Activated CD4-positive, CD25-positive, alpha-beta regulatory T cell (primary cell): Measurements from ENCODE around the gene RAP1GAP2.
"Not testable (repeated sequence)": the region's sequence is repeated elsewhere in the genome, so short reads cannot be mapped to it uniquely, and the experiment has no call there.

Experiments
- DNase-seq, 4 experiments: peaks; one replicate each; lab custom pipeline; 2025; lab: John Stamatoyannopoulos, UW

RAP1GAP2 gene

DNA sequence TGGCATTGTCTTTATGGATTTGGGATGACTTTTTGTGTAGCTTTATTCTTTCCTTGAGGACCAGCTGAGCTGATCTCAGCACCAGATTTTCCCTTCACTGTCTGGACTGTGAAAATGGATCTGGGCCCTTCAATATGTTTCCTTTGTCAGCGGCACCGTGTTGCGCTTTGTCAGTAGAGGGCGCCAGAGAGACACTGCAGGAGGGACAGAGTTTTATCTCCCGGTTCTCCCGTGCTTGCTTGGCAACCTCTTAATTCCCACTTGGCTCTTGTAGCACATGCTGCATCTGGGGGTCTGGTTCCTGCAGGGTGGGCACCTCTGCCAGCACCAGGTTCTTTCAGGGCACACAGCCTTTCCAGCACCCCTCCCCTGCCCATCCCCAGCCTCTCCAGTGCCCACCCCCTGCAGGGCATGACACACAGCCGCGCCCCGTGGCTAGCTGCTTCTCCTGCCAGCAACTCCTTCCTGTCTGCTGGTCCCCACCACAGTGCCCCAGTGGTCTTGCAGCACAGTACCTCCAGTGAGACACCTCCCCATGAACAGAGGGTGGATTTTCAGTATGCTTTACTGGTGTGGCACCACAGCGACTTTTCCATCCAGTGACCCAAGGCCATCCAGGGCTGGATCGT is 247.6 kb downstream of the RAP1GAP2 start:
- DNase-seq: no peak

DNA sequence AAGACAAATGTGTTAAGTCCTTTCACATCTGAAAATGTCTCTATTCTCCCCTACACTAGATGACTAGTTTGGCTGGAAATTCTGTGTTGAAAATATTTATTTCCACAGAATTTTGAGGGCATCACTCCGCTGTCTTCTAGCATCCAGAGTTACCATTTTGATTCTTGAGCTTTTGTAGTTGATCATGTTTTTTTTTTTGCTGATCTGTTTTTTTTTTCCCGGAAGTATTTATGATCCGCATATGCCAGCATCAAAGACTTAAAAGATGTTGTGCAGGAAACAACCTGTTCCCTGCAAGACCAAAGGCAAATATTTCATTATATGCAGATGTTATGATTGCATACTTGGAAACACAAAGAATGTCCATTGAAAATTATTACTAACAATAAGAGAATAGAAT is 250.5 kb downstream of the RAP1GAP2 start:
- DNase-seq: no peak

DNA sequence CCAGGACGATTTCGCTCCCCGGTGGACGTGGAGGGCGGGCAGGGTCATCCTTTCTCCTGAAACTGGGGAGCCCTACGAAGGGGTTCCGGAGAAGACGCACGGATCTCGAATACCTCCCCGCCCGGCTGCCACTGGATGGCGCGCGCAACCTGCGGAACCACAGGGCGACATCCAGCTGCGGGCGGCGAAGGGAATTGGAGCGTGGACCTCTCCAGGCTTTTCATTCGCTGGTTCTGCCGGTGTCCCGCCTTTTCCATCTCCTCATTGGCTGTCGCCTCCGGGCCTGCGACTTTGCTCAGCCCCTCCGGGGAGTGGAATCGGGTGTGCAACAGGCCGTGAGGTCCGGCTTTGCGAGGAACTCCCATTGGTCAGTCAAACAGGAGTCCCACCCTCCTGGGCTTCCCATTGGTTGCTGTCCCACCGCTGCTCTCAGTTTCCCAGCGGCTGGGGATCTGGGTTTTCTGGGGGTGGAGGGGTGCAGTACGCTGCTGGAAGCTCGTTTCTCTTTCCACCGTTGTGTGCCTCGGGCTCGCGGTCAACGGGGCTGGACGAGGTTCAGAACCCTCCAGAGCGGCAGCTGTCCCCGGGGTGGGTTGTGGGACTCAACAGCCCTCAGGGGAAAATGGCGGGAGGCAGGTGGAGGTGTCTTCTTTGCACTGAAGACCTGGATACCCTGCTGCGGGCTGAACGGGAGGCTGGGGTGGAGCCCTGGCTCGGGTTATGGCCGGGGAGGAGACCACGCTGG is 252.7 kb downstream of the RAP1GAP2 start:
- DNase-seq: peak; percentile 79 to 84 (median 83)

DNA sequence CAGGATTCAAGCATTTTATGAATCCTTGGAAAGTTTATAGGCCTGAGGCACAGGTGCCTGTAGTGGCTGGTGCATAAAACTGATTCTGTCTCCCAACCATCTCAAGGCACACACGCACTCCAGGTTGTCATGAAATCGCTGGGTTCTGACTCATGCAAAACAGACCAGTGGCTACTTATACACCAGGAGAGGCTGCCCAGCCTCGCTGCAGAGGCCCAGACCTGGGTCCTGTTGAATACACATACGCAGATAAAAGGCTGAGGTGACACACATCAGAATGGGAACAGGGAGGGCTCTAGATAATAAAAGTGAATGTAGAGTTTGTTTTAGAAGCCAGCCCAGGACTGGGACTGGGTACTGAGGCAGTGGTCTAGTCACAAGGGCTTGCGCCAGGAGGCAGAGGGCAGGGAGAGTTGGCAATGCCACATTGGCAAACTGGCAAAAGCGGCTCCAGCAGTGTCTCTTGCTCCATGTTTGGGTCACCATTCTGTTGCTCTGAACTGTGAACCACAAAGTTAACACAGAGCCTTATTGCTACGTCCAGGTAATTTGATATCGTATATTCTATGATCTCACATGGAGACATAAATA is 253.6 kb downstream of the RAP1GAP2 start:
- no peak for DNase-seq

DNA sequence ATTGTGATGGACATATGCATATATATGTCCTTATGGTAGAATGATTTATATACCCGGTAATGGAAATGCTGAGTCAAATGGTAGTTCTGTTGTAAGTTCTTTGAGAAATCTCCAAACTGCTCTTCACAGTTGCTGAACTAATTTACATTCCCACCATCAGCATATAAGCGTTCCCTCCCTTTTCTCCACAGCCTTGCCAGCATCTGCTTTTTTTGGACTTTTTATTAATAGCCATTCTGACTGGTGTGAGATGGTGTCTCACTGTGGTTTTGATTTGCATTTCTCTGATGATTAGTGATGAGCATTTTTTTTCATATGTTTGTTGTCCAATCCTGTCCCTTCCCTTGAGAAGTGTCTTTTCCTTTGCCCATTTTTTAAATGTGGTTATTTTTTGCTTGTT is 258.6 kb downstream of the RAP1GAP2 start:
- not testable (repeated sequence) for DNase-seq

DNA sequence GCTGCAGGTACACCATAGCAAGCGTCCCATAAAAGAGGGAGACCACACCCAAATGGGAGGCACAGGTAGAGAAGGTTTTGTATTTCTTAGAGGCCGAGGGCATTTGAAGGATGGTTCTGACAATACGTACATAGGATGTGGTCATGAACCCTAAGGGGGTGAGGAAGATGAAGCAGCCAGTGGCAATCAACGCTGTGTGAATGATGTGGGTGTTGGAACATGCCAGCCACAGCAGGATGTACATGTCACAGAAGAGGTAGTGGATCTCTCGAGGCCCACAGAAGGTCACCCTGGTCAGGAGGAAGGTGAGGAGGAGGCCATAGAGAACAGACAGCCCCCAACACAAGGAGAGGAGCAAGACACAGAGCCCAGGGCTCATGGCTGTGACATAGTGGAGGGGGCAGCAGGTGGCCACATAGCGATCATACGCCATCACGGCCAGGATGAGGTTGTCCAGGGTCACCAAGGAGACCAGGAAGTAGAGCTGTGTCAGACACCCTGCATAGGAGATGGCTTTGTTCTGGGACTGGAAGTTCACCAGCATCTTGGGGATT is 266.7 kb downstream of the RAP1GAP2 start:
- DNase-seq: not testable (repeated sequence)

DNA sequence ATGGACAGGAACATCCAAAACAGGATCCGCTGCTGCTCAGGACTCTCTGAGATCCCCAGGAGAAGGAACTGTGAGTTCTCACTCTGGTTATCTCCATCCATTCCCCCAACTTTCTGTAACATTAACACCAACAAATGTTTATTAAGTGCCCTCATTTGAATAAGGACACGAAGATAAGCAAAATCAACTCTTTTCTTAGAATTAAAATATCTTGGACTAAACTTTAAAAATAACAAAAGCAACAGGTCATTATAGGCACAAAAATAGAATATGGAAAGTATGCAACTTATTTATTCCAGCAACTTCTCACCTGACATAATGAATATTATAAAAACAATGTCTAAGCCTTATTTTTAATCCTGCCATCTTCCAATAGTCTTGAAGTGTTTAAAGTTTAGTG is 267.3 kb downstream of the RAP1GAP2 start, which contains the start of gene OR1D5:
Gene OR1D5 (minus strand): TSS at position 101 of the 400 bp plus-strand sequence. CDS start 0 bp downstream, at position 101.
- DNase-seq: not testable (repeated sequence)

DNA sequence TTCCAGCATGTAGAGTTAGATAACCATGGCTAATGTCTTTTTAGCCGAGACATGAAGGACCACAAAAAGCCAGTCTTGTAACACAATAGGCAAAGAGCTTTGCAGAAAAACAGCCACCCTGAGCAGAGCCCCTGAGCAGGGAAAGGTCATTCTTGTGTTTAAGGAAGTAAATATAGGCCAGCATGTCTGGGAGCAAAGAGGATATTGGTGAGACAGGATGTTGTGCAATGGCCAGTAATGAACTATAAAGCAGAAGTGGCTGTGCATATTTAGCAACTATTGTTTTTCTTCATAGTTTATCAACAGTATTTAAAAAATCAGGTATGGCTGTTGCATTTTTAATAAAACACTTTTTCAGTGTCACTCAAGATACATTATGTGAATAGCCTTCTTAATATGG is 269.0 kb downstream of the RAP1GAP2 start:
- not testable (repeated sequence) for DNase-seq

DNA sequence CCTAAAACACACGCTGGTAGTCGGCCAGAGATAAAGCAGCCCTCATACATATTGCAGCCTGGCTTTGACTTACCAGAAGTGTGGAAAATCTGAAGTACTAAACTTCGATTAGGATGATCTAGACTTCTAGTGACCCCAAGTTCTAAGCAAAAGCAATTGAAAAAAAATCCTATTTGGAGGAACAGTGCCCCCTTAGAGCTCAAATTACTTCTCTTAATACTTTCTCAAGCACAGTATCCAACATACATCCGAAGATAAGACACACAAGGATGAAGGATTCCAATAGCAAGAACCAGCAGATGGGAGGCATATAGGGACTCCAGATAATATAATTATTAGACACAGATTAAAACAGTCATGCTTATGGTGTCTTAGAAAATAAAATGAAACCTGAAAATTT is 277.6 kb downstream of the RAP1GAP2 start:
- DNase-seq: not testable (repeated sequence)
